ENCODE measurements around the gene L2HGDH.

Gene L2HGDH

DNA sequence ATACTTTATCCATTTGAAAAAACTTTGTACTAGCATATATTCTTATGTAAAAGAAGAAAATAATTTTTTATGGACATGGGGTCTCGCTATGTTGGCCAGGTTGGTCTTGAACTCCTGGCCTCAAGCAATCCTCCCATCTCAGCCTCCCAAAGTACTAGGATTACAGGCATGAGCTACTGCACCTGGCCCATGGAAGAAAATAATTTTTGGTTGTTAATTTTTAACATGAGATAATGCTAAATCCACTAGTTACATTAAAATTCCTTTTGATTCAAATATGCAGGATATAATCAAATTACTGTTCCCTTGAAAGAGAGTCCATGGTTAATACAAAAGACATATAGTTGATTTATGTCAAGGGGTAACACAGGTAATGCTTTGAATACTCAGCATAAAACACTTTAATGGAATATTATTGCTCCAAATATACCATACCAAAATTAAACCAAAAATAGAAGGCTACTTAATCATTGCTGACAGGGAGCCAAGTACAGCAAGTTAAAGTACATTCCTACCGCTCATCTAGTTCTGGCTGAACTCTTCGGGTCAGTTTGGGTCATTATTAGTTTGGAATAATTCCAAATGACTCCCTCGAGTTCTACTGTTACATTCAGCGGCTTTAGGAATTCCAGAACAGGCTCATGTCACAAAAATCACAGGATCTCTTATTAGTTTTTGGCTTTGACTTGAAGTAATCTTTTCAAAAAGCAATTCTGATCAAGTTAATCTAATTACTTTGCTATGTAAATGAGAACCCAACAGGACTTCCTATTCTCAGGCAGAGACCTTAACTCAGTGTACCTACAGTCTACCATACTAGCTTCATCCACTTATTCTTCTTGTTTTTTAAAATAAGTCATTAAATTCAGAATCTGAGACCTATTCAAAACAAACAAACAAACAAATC is 86.7 kb downstream of the L2HGDH start:
- no peak for DNase-seq

DNA sequence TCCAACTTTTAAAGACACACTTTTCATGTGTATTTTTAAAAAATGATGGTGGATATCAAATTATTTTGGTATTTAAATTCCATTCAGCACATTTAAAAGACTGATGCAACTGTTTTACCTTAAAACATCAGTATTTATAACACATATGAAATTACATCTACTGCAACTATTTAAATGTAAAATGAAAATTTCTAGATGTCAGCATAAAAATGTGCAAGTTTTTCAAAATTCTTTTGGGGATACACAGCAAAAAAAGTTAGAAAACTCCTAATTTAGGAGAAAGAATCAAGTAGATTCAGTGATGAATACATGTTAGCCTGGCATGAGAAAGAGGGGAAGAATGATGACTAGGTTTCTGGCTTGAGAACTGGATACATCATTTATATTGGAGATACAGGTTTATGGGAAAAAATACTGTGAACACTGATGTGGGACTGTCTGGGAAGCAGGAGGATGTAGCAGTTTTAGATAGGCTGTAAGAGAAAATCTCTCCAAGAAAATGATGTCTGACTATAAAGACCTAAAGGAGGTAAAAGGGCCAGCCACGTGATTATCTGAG is 89.9 kb downstream of the L2HGDH start:
- DNase-seq = no peak

DNA sequence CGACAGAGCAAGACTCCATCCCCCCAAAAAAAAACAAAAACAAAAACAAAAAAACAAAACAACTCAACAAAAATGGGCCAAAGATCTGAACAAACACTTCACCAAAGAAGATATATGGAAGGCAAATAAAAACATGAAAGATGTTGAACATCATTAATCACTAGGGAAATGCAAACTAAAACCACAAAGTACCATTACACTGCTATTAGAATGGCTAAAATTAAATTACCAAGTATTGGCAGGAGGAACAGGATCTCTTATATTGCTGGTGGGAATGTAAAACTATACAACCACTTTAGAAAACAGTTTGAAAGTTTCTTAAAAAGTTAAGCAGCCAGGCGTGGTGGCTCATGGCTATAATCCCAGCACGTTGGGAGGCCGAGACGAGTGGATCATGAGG is 93.5 kb downstream of the L2HGDH start:
- DNase-seq = no peak

GRCh38 chr14:50215416-50215815 is 96.6 kb downstream of the L2HGDH start:
- no peak for DNase-seq

DNA sequence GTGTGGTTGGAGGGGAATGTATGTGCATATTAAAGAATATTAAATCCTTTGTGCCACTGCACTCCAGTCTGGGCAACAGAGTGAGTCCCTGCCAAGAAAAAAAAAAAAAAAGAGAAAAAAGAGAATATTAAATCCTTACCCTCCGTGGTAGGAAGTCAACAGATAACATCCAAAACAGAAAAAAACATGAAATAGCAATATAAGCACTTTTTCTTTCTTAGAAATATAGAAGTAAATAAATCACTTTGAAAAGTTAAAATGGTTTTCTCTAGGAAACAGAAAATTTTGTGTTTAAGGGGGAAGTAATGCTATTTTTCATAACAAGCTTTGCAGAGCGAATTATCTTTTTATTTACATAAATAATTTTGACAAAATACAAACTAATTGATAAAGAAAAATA is 98.2 kb downstream of the L2HGDH start:
- no peak for DNase-seq

GRCh38 chr14:50212726-50213125 is 99.3 kb downstream of the L2HGDH start:
- no peak for DNase-seq

DNA sequence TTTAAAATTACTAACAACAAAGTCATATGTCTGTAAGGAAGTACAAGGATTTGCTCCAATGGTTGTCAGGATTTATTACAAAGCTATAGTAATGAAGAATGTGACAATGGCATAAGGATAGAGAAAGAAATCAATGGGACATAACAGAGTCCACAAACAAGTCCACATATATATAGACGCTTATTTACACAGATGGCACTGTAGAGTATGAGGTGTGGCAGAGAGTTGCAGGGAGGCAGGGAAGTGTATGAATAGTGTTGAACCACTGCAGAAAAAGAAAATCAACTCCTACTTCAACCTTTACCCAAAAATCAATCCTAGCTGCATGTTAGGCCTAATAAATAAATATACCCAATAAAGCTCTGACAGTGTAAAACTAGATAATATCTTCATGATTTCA is 102.0 kb downstream of the L2HGDH start:
- no peak for DNase-seq

- no peak for DNase-seq
These were observed 113.5 kb downstream of the L2HGDH start for GRCh38 chr14:50198499-50198898.

DNA sequence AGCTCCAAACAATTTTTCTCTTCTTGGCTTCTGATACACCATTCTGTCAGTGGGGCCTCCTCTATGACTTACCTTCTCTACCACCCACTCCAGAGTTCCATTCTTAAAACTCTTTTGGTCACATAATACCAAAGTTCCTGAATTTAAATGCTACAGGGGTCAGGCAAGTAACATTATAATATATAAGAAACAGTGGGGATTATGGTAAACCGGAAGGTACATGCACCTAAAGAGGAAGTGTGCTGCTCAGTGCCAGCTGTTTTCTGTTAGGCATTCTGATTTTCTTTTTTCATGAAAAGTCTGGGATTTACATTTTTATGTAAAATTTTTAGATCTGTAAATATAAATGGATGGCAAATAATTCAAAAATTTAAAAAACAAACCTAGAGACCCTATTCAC is 120.5 kb downstream of the L2HGDH start:
- DNase-seq = no peak

Measured in NCI-H187 treated with DMSO at 0.1 percent for 48 hours (cell line).